Measurements from ENCODE around the gene SLC24A4.

The SLC24A4 gene

GRCh38 chr14:92460541-92460915 lies 137.6 kb downstream of the SLC24A4 start:
- no peak for DNase-seq

GRCh38 chr14:92460916-92461579 lies 138.1 kb downstream of the SLC24A4 start:
- DNase-seq, result peak; percentile 23 to 44

- no peak for DNase-seq
These were observed 138.9 kb downstream of the SLC24A4 start for GRCh38 chr14:92461891-92462290.

- no peak for DNase-seq
These were observed 139.6 kb downstream of the SLC24A4 start for GRCh38 chr14:92462568-92462967.

GRCh38 chr14:92463141-92463540 lies 140.2 kb downstream of the SLC24A4 start:
- DNase-seq, result no peak

- no peak for DNase-seq
These were observed 141.2 kb downstream of the SLC24A4 start for GRCh38 chr14:92464156-92464555.

GRCh38 chr14:92464716-92465115 lies 141.8 kb downstream of the SLC24A4 start:
- DNase-seq, result no peak

GRCh38 chr14:92465353-92466055 lies 142.5 kb downstream of the SLC24A4 start:
- DNase-seq, result no peak

GRCh38 chr14:92466059-92466458 lies 143.1 kb downstream of the SLC24A4 start:
- DNase-seq, result no peak

GRCh38 chr14:92469515-92469914 lies 146.6 kb downstream of the SLC24A4 start:
- no peak for DNase-seq

GRCh38 chr14:92470215-92470614 lies 147.2 kb downstream of the SLC24A4 start:
- no peak for DNase-seq

- DNase-seq, result no peak
These were observed 147.8 kb downstream of the SLC24A4 start for GRCh38 chr14:92470811-92471210.

- no peak for DNase-seq
These were observed 149.0 kb downstream of the SLC24A4 start for GRCh38 chr14:92471919-92472318.

GRCh38 chr14:92472860-92473259 lies 149.9 kb downstream of the SLC24A4 start:
- DNase-seq, result no peak

GRCh38 chr14:92473261-92473968 lies 150.4 kb downstream of the SLC24A4 start:
- DNase-seq, result no peak

- DNase-seq, result no peak
These were observed 151.1 kb downstream of the SLC24A4 start for GRCh38 chr14:92473969-92474535.

- DNase-seq, result no peak
These were observed 152.1 kb downstream of the SLC24A4 start for GRCh38 chr14:92475037-92475436.

GRCh38 chr14:92475451-92476187 lies 152.7 kb downstream of the SLC24A4 start:
- peak in 1 of 2 donors; percentile 60 for DNase-seq

- no peak for DNase-seq
These were observed 157.9 kb downstream of the SLC24A4 start for GRCh38 chr14:92480856-92481255.

GRCh38 chr14:92481386-92481785 lies 158.4 kb downstream of the SLC24A4 start:
- no peak for DNase-seq

GRCh38 chr14:92481811-92482555 lies 159.0 kb downstream of the SLC24A4 start:
- DNase-seq, result peak in 1 of 2 donors; percentile 2
